ENCODE results near the gene C1GALT1. TPM values are rescaled to one million over a fixed set of nuclear protein-coding genes. Genes with fewer than 3 reads are reported as not detected.
A peak's percentile ranks its signal among the peaks of the same experiment; 100 is the strongest.
"Not testable (repeated sequence)": the region's sequence is repeated elsewhere in the genome, so short reads cannot be mapped to it uniquely, and the experiment has no call there.

Gene C1GALT1
- total RNA-seq, 1 donor from 2014 or later = 33.9 TPM

GRCh38 chr7:7237201-7237977 is 55.0 kb downstream of the C1GALT1 start:
- Histone ChIP-seq H3K4me3 (no peak overlapping the region), H3K9me3 (no peaks in the 10 kb centered on the region), H3K36me3 (peaks cover 19% of the 10 kb centered on the region), H3K4me1 (peaks cover 4% of the 10 kb centered on the region), H3K27me3 (no peaks in the 10 kb centered on the region), H3K27ac (no peak overlapping the region)
- DNase-seq (no peak), ATAC-seq (peak; percentile 45)
- TF ChIP-seq, protein P1, sequence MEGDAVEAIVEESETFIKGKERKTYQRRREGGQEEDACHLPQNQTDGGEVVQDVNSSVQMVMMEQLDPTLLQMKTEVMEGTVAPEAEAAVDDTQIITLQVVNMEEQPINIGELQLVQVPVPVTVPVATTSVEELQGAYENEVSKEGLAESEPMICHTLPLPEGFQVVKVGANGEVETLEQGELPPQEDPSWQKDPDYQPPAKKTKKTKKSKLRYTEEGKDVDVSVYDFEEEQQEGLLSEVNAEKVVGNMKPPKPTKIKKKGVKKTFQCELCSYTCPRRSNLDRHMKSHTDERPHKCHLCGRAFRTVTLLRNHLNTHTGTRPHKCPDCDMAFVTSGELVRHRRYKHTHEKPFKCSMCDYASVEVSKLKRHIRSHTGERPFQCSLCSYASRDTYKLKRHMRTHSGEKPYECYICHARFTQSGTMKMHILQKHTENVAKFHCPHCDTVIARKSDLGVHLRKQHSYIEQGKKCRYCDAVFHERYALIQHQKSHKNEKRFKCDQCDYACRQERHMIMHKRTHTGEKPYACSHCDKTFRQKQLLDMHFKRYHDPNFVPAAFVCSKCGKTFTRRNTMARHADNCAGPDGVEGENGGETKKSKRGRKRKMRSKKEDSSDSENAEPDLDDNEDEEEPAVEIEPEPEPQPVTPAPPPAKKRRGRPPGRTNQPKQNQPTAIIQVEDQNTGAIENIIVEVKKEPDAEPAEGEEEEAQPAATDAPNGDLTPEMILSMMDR (IDR thresholded peaks at IDR 0.05) = no peak
- intact Hi-C loops (cut with DNase I) = no loop called here

GRCh38 chr7:7237978-7238267 is 55.6 kb downstream of the C1GALT1 start:
- ATAC-seq (no peak), DNase-seq (no peak)
- H3K27me3 ChIP-seq = no peaks in the 10 kb centered on the region
- intact Hi-C loops (cut with DNase I) = no loop called here
- H3K9me3 ChIP-seq = no peaks in the 10 kb centered on the region
- peaks cover 4% of the 10 kb centered on the region for H3K4me1 ChIP-seq
- peaks cover 19% of the 10 kb centered on the region for H3K36me3 ChIP-seq
- H3K4me3 ChIP-seq = no peak overlapping the region
- TF ChIP-seq, protein P1 (IDR thresholded peaks at IDR 0.05) = no peak
- H3K27ac ChIP-seq = no peak overlapping the region

GRCh38 chr7:7239346-7239745 is 57.0 kb downstream of the C1GALT1 start:
- no peak overlapping the region for H3K4me3 ChIP-seq
- H3K27ac ChIP-seq = no peak overlapping the region
- no peaks in the 10 kb centered on the region for H3K9me3 ChIP-seq
- intact Hi-C loops (cut with DNase I) = no loop called here
- H3K4me1 ChIP-seq = peaks cover 4% of the 10 kb centered on the region
- no peaks in the 10 kb centered on the region for H3K27me3 ChIP-seq
- peaks cover 24% of the 10 kb centered on the region for H3K36me3 ChIP-seq
- no peak for DNase-seq
- no peak for ATAC-seq
- TF ChIP-seq, protein P1 (IDR thresholded peaks at IDR 0.05) = no peak

- Histone ChIP-seq H3K27ac (no peak overlapping the region), H3K27me3 (no peaks in the 10 kb centered on the region), H3K36me3 (peaks cover 15% of the 10 kb centered on the region), H3K4me1 (peaks cover under 1% of the 10 kb centered on the region), H3K9me3 (no peaks in the 10 kb centered on the region), H3K4me3 (no peak overlapping the region)
- intact Hi-C loops (cut with DNase I) = no loop called here
- DNase-seq = no peak
- no peak for ATAC-seq
- TF ChIP-seq, protein P1 (IDR thresholded peaks at IDR 0.05) = no peak
Measured at GRCh38 chr7:7242899-7243298, 60.6 kb downstream of the C1GALT1 start.

GRCh38 chr7:7245233-7245632 is 62.9 kb downstream of the C1GALT1 start:
- H3K27ac ChIP-seq; H3K36me3 ChIP-seq; H3K4me1 ChIP-seq; ATAC-seq; H3K4me3 ChIP-seq; H3K27me3 ChIP-seq; DNase-seq; intact Hi-C loops (cut with DNase I); H3K9me3 ChIP-seq: not testable (repeated sequence)

DNA sequence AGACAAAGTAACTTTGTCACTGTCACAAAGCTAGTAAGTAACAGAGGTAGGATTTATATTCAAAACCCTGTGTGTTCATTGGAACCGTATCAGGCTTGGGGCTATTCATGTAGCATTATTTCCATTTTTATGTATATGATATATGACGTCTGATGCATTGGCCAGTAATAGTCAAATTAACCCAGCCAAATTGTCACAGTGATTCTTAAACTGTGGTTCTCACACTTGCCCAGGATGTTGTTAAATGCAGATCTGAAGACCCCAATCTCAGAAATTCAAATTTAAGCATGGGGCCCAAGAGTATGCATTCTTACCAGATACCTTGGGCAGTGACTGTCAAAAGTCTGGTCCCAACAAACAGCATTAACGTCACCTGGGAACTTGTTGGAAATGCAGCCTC is 63.9 kb downstream of the C1GALT1 start:
- H3K36me3 ChIP-seq = peaks cover 5% of the 10 kb centered on the region
- no peak for DNase-seq
- H3K27ac ChIP-seq = no peak overlapping the region
- TF ChIP-seq, protein P1 (IDR thresholded peaks at IDR 0.05) = no peak
- no peaks in the 10 kb centered on the region for H3K9me3 ChIP-seq
- no peak overlapping the region for H3K4me3 ChIP-seq
- no peaks in the 10 kb centered on the region for H3K4me1 ChIP-seq
- H3K27me3 ChIP-seq = no peaks in the 10 kb centered on the region
- intact Hi-C loops (cut with DNase I) = no loop called here
- ATAC-seq = no peak
